NCI-H446 (cell line): ENCODE measurements around the gene ANO2.

Experiments
- DNase-seq, 2 experiments: peaks; one replicate each; lab custom pipeline; 2025; lab: John Stamatoyannopoulos, UW

The ANO2 gene

GRCh38 chr12:5964913-5965900 is 20.1 kb upstream of the ANO2 start:
- no peak for DNase-seq

- DNase-seq: no peak
These were observed 18.5 kb upstream of the ANO2 start for GRCh38 chr12:5963515-5963914.

- no peak for DNase-seq
These were observed 15.7 kb upstream of the ANO2 start for GRCh38 chr12:5960783-5961182.

- DNase-seq: no peak
These were observed 11.9 kb upstream of the ANO2 start for GRCh38 chr12:5956987-5957386.

- no peak for DNase-seq
These were observed 9.6 kb upstream of the ANO2 start for GRCh38 chr12:5954661-5955060.

GRCh38 chr12:5953835-5954586 is 9.0 kb upstream of the ANO2 start:
- DNase-seq: no peak

GRCh38 chr12:5952031-5952430 is 7.0 kb upstream of the ANO2 start:
- no peak for DNase-seq

GRCh38 chr12:5948696-5949095 is 3.6 kb upstream of the ANO2 start:
- no peak for DNase-seq

- DNase-seq: no peak
These were observed 1.9 kb upstream of the ANO2 start for GRCh38 chr12:5947006-5947405.

- no peak for DNase-seq
These were observed 1.3 kb upstream of the ANO2 start for GRCh38 chr12:5946388-5946787.

GRCh38 chr12:5944688-5945070 is 380 bp downstream of the ANO2 start:
- no peak for DNase-seq

- no peak for DNase-seq
These were observed 1.0 kb downstream of the ANO2 start for GRCh38 chr12:5944053-5944452.

GRCh38 chr12:5941907-5942306 is 3.2 kb downstream of the ANO2 start:
- no peak for DNase-seq

- DNase-seq: no peak
These were observed 17.1 kb downstream of the ANO2 start for GRCh38 chr12:5927732-5928516.

GRCh38 chr12:5925646-5926045 is 19.4 kb downstream of the ANO2 start:
- DNase-seq: no peak

GRCh38 chr12:5924342-5924741 is 20.7 kb downstream of the ANO2 start:
- no peak for DNase-seq

- DNase-seq: no peak
These were observed 21.3 kb downstream of the ANO2 start for GRCh38 chr12:5923751-5924150.

GRCh38 chr12:5923043-5923605 is 21.9 kb downstream of the ANO2 start:
- DNase-seq: no peak

GRCh38 chr12:5921966-5922899 is 22.8 kb downstream of the ANO2 start:
- no peak for DNase-seq

- no peak for DNase-seq
These were observed 23.8 kb downstream of the ANO2 start for GRCh38 chr12:5921027-5921909.
